HT-29 (cell line): ENCODE results near the gene AIG1. TPM values are rescaled to one million over a fixed set of nuclear protein-coding genes. Genes with fewer than 3 reads are reported as not detected.

Source experiments
- DNase-seq: peaks from one replicate; pipeline ENCODE4 v3.0.0-alpha.2; 2015; ENCODE audit warnings: low spot score
- total RNA-seq: library from RNA; depleted of rRNA; stranded (reverse); fragments of >200 nt; shearing (Covaris generic); gene quantifications from 2 replicates; pipeline ENCODE4 v1.2.3, GENCODE V29; 2014

AIG1 gene
- total RNA-seq, 1 experiment from 2014 or later, result 18.2 TPM

DNA sequence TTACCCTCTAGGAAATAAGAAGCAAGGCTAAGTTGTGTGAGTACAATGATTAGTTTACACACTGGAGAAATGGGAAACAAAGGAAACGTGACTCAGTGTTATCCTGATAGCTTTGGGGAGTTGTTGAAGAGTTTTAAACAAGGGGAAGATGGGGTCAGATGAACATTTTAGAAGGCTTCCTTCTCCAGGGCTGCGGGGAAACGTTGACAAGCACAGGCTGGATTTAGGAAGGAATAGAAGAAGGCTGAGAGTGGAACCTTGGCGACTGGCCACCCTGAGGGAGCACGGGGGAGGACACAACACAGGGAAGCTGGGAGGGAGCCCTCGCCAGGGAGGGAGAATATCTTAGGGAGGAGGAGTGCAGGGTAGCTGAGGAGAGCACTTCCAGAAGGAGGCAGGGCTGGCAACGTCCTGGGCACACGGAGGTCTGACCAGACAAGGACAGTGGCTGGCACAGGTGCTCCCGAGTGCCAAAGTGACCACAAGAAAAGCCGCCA, 134.7 kb downstream of the AIG1 start:
- no peak for DNase-seq

DNA sequence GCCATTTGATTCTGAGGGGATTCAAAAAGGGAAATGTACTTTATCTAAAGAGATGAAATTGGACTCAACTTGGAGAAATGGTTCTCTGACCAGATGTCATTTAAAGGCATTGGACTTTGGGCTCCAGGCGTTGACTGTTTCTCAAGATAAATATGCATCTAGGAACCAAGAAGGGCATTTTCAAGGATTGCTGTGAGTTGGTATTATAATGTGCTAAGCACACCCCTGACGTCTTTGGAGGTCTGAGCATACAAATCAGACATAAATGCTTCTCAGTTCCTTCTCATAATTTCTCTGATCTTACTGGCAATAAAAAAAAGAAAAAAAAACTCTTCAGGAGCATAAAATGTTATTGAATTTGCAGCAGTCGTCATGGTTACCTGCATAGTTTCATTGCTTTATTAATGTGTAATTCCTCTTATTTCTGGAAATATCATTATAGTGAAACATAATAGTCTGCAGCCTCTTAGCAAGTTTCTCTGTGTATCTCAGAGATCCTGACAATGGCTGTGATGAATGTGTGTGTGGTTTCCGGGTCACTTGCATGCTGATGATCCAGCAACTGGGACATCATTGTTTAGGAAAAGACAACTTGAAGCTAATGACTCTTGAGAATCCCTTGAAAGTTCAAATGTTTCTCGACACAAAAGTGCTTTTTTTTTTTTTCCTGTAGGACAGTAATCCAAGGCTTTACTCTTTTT, 136.0 kb downstream of the AIG1 start:
- DNase-seq, result no peak

DNA sequence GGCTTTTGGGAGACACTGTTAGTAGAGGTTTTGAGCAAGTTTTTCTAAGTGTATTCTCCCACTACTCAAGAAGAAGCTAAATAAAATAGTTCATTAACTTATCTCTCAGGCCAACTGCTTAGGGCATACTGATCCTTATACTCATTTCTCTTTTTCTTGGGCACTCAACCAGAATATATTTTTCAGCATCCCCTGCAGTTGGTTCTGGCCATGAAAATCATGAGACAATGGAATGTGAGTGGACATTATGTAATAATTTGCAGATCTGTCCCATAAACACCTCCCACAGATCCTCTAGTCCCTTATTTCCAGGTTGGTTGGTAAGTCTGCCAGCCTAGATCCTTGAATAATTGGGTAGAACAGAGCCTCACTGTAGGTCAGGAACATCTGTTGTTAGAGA, 136.7 kb downstream of the AIG1 start:
- no peak for DNase-seq

DNA sequence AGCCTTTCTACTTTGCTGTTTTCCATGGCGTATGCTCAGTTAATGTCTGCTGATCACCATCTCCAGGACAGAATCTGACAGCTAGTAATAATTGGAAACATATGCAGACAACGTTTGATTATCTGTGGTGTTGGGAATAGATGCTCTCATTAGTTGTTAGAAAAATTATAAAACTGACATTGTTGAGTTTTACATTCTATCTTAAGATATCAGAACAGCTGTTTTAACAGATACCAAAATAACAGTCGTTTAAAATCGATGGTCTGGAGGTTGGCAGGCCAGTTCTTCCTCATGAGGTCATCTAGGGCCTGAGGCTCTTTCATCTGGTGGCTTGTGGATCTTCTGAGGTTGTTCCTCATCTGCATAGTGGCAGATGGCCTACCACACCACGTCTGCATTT, 137.6 kb downstream of the AIG1 start:
- DNase-seq, result no peak

DNA sequence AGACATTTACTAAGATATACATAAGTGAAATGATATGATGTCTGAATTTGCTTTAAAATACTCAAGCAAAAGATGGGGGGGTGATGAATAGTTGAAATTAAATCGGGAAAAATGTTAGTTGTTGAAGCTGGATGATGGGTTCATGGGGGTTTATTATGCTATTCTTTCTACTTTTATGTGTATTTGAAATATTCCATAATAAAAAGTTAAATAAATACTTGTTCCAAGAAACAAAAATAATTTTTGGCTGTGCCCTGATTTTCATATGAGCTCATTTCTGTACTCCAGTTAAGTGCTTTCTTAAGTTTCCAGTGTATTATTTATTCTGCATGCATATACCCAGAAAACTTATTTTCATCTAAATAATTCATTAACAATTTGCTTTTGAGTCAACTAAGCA, 138.6 kb downstream of the AIG1 start:
- no peak for DNase-seq

DNA sequence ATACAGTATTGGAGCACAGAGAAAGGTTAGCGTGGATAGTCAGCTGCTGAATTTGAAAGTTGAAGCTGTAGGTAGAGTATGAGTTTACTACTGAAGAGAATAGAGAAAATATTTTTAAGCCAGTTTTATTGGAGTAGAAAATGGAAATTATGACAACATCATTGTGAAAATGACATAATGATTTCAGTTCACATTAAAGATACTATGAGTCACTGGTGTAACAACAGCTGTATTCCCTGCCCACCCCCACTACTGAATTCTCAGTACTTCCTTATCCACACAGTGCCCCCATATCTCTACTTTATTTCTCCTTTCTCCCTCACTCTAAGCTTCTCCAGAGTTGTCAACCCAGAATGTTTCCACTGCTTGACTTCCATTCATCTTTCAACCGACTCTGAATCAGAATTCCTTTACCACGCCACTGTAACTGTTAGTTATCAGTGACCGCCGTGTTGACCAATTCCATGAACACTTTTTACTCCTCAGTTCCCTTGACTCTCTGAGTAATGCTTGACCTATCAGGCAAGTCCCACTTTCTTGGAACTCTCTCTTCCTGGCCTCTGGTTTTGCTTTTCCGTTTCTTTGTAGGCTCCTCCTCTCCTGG, 139.6 kb downstream of the AIG1 start:
- no peak for DNase-seq

DNA sequence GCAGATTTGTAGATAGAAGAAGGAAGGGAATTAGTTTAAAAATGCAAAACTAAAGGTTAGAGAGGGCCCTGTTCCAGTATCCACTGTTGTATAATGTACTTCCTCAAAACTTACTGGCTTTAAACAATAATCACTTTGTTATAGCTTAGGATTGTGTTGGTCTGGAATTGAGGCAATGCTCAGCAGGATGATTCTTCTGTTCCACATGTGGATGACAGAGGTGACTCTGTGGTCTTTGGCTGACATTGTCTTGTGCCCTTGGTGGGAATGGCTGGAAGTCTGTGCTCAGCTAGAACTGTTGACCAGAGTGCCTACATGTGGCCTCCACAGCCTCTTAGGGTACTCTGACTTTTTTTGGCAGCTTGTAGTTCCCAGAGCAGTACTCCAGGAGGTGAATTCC, 143.4 kb downstream of the AIG1 start:
- no peak for DNase-seq

DNA sequence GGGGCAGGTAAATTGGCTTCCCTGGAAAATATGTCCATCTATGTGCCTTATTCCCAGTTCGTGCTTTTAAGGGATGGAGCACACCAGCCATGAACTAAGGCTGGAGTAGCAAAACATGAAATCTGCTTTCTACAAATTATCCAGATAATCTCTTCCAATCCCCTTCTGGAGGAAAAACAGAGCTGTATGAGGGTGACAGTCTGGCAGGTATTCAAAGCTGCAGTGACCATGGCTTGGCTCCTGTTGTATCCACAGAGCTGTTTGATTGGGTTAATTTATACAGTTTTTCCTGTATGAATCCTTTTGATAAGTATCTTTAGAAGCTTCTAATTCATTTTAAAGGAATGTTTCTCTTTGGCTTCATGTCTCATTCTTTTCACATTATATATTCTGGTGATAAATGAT, 144.4 kb downstream of the AIG1 start:
- no peak for DNase-seq

DNA sequence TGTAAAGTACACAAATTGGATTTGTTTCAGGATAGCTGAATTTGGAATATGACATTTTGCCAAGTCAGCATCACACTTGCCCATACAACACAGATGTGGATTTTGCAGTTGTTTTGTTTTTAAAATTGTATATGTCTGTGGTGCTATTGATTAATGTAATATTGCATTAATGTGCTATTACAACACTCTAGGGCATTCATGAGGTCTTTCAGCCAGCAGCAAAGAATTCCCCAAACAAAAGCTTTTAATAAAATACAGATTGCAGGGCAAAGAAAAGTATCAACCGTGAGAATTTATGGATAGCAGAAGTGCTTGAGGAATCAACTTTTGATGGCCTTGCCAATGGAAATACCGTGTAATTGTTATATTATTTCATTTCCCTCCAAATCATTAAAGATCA, 144.9 kb downstream of the AIG1 start:
- DNase-seq, result no peak

DNA sequence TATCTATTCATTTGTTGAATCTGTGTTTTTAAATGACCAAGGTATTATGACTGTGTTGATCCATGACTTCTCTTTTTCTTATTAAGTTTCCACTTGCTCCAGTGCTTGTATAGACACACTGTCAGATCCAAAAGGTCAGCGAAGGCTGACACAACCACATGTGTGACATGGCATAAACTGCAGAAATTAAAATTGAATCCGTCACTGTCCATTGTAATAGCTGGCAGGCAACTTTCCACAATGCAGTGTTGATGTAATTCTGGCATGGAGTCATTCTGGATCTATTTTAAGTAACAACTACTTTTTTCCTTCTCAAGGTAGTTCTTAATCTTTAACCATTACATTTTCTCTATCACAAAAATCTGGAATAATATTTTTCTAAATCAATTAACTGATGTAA, 145.3 kb downstream of the AIG1 start:
- DNase-seq, result no peak

DNA sequence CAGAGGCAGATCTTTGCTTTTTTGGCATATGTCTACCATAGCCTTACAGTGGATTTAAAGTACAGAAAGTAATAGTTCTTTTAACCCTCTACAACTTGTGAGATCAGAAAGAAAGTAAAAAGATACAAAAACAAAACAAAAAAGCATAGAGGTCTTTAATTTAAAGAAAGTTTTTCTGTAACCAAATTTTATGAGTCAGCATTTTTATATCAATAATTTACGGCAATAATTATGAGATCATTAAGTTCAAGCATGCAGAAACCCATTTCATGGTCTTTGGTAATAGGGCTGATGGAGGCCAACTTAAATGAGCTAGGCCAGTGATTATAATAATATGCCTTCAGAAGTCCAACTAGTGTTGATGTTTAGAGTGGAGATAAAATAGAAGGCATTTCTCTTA, 145.9 kb downstream of the AIG1 start:
- DNase-seq, result no peak

DNA sequence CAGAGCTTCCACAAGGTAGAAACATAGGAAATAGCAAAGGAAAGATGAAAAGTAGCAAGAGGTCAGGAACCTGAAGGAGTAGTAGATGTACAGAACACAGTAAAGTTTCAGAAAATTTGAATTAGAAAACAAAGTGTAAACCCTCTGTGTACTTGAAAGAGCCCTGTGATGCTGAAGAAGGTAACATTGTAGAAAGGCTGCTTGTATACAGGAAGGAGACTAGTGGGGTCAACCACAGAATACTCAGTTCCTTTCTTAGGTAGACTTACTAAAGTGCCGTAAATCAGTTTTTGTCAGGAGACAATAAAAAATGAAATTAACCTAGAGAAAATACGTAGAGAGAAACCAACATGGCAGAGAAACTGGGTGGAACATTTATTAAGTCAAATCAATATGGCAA, 149.7 kb downstream of the AIG1 start:
- no peak for DNase-seq

DNA sequence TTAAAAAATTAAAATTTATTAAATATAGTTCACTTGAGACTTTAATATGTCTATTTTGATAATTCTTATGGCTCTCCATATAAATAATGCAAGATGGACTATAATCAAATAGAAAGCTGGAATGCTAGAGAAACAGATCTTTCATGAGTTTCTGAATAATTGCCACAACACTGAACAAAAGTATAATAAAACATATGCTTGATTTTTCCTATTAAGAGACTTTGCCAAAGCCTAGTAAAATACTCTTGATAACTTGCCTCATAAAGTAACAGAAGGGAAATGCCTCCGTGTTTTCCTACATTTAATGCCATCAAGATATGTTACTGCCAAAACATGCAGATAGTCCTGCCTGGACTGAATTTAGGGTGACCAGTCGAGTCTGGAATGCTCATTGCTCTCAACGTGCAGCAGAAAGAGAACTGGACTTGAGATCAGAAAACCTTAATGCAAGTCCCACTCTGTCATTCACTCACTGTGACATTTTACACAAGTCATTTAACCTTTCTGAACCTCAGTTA, 153.2 kb downstream of the AIG1 start:
- no peak for DNase-seq

DNA sequence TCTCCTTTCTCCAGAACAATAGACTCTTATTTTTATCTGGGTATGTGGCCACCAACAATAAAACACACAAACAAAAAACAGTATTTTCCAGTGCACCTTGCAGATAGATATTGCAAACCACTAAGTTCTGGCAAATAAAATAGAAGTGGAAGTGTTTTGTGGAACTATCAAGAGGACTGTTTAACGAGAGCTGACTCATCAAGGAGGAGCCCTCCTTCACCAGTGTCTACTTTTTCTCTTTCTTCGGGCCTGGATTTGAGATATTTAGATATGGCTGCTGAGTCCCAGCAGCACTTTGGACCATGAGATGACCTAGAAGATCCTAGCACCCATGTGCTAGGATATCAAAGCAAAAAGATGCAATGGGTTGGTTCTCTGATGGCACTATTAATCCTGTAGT, 154.7 kb downstream of the AIG1 start:
- peak; percentile 17 for DNase-seq

DNA sequence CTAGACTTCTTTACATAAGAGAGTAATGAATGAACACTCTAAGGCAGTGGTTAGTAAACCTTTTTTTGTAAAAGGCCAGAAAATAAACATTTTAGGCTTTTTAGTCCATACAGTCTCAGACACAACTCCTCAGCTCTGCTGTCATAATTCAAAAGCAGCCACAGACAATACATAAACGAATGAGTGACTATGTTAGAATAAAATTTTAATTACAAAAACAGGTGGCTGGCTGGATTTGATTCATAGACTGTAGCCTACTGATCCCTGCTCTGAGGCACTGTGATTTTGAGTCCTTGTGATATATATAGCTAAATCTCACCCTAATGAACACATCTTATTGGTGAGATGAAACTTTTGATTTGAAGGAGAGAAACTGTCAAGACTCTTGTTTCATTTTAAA, 155.1 kb downstream of the AIG1 start:
- no peak for DNase-seq

DNA sequence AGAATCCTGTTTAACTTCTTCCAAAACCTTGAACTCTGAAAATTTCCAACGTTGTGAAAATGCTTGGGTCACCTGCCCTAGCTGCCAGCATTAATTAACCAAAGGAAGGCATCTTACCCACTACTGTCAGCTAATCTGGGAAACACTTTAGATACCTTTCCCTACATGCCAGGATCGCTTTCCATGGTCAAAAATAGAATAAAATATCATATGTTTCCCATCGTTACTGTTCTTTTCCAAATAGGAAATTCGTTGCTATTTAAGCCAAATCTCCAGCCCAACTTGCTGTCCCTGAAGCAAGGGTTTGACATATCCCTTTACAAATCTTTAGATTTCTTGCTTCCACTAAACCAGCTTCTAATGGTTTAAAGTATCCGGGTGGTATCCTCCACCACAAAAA, 157.5 kb downstream of the AIG1 start:
- DNase-seq, result no peak

DNA sequence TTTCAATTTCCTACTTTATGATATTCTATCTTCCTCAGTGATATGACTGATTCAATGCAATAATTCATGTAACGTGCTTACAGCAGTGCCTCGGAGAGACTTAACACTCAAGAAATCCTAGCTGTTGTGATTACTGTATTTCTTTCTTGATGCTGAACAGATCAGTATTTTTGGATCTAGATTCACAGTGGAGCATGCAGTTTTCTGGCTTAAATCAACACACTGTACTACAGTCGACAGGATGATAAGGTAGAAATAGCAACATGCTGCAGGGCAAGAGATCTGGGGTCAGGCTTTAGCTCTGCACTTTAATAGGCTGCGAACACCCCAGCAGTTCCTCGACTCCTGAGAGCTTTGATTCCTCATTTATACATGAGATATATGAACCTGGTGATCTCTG, 161.0 kb downstream of the AIG1 start:
- DNase-seq, result no peak

DNA sequence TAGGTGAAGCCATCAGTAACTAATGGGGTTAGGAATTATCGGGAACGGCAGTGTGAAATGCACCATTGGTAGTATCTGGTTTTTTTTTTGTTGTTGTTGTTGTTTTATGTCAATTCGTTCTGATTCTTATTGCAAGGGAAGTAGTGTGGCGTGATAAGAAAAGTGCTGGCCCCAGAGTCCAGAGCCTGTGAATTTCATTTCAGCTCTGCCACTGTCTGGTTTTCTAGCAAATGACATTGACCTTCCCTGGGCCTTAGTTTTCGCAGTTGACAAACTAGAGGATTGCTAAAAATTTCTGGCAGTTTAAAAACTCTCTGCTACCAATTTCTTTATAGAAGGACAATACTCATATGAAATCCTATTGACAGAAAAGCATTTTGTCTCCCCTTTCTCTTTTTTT, 161.6 kb downstream of the AIG1 start:
- no peak for DNase-seq

DNA sequence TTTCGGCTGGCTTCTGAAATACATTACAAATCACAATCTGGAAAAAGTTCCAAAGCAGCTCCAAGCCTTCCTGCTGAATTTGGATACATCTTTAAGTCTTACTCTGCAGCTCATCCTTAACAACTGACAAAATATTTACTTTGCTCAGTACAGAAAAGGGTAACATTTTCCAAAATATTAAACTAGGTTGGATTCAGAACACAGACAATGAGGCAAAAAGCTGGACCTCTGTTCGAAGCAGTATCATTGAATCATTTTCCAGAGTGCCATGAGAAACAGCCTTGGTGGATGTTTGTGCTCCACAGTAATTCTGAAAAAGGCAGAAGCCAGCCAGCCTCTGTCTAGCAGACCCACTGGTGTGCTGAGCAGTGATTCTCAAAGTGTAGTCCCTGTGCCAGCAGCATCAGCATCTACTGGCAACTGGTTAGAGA, 162.1 kb downstream of the AIG1 start:
- DNase-seq, result no peak

DNA sequence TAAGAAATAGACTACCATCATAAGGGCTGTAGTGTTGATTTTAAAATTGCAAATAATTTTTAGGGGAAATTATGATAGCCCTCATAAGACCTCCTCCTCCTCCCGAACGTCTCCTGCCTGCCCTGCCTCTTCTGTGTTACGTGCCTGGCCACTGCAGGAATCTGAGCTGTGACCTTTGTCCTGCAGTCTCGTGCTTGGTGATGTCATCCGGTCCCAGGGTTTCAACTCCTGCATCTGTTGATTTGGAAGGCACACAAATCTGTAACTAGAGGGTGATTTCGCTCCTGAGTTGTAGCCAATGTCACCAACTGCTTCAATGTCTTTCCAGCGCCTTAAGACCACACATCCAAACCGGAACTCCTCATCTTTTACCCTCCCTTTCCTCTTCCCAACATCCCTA, 163.2 kb downstream of the AIG1 start:
- no peak for DNase-seq

DNA sequence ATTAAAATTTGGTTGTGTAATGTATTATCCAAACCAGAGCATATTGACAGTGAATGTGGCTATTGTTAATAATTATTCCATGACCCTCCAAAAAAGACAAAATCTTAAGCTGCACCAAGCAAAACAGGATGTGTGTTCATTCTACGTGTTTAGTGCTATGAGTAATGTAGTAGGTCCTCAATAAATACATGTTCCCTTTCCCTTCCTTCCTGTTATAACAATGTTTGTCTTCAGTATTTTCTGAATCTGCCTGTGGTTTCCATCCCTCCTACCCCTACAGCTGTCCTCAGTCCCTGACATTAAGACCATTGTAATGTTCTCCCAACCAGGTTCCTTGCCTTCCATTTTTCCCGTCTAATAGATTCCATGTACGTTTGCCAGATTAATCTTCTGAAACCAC, 163.8 kb downstream of the AIG1 start:
- no peak for DNase-seq

DNA sequence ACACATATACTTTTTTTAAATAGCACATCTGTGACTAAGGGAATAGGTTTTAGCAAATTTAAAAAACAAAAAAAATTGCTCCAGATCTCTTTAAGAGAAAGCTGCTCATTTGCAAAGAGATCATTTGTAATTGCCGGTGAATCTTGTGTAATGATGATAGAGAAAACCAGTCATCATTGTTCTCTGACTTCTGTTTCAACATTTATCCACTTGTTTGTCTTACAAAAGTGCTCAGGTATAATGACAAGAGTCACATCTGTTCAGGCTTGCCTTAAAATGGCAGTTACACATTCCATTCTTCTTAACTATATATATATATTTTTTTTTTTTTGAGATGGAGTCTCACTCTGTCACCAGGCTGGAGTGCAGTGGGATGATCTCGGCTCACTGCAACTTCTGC, 165.2 kb downstream of the AIG1 start:
- DNase-seq, result no peak

DNA sequence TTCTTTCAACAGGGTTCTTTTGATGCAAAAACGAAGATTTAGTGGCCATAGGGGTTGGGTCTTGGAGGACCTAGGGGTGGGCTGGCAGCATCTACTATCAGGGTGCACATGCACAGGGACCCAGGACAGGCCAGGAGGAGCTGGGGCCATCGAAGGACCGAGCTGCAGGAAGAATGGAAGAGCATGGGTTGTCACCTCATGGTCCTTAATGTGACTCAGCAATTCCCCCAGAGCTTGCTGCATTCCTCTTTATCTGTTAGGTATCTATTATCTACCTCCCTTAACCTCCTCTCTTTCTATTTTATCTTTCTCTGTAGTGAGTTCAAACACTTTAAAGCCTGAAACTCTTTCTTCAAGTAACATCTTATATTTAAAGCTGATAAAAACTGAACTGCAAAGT, 167.0 kb downstream of the AIG1 start:
- DNase-seq, result no peak
